Testis (tissue), 3 donors: ENCODE data around the gene ELOA. TPM values are rescaled to one million over a fixed set of nuclear protein-coding genes. Genes with fewer than 3 reads are reported as not detected.
"Not testable (repeated sequence)": the region's sequence is repeated elsewhere in the genome, so short reads cannot be mapped to it uniquely, and the experiment has no call there.

ENCODE experiments used
- DNase-seq: peaks from one replicate; pipeline ENCODE4 v3.0.0-alpha.2; 2019
- H3K27ac ChIP-seq, 2 donors: fragments of 200-600 bp; sonication (generic); one replicate each; pipeline ENCODE4 v1.5.1; 2019
- H3K27me3 ChIP-seq: fragments of 200-600 bp; sonication (generic); one replicate; pipeline ENCODE4 v1.5.1; 2019
- H3K36me3 ChIP-seq: fragments of 200-600 bp; sonication (generic); one replicate; pipeline ENCODE4 v1.5.1; 2017; ENCODE audit warnings: low read depth; ENCODE audit errors: missing control alignments
- H3K4me1 ChIP-seq: fragments of 200-600 bp; sonication (generic); one replicate; pipeline ENCODE4 v1.5.1; 2019
- H3K4me3 ChIP-seq, 2 donors: fragments of 200-600 bp; sonication (generic); one replicate each; pipeline ENCODE4 v1.5.1; 2017 to 2019
- H3K9me3 ChIP-seq: fragments of 200-600 bp; sonication (generic); one replicate; pipeline ENCODE4 v1.5.1; 2017
- CTCF ChIP-seq, 3 experiments: fragments of 450-650 bp in 2 of 3; fragments of 200-600 bp in 1 of 3; sonication (generic) in 1 of 3; IDR thresholded peaks; one replicate each; pipeline ENCODE4 v1.5.1; 2016 to 2019; ENCODE audit warnings: antibody characterized with exemption in 3 of 3, mild to moderate bottlenecking in 2 of 3, moderate library complexity in 1 of 3
- POLR2A ChIP-seq: fragments of 450-650 bp; IDR thresholded peaks from one replicate; pipeline ENCODE4 v1.6.1; 2017; ENCODE audit warnings: antibody characterized with exemption, mild to moderate bottlenecking, moderate library complexity
- WGBS, 2 donors: methylation state at CpG; one replicate each; pipeline ENCODE4 v1.1.5; 2018; 5-methylcytosine and 5-hydroxymethylcytosine counted together
- intact Hi-C: fragments of 100-400 bp; cut with DNase I; formaldehyde crosslinking; loops from one replicate; pipeline ENCODE4 v1.15.1; 2023; ENCODE audit warnings: low total_unique reads
- polyA plus RNA-seq: library from polyadenylated mRNA; stranded (reverse); fragments of 350-450 nt; fragmentation: Illumina TruSeq; extraction: RNeasy Lipid Tissue Mini Kit (QIAGEN cat#74804); gene quantifications from one replicate; pipeline ENCODE4 v1.2.3, GENCODE V29; 2014; ENCODE audit warnings: low read depth, low replicate concordance; ENCODE audit not compliant: insufficient read depth
- total RNA-seq, 2 donors: library from RNA; depleted of rRNA; stranded (reverse); fragments of >200 nt; gene quantifications; one replicate each; pipeline ENCODE4 v1.2.3, GENCODE V29; 2016

Gene ELOA
- total and polyA plus RNA-seq, 3 donors from 2014 or later = 38.7 to 51.3 (median 41.9) TPM

- Histone ChIP-seq H3K27me3 (no peaks in the 10 kb centered on the region), H3K4me1 (peaks cover 12% of the 10 kb centered on the region), H3K36me3 (no peaks in the 10 kb centered on the region), H3K4me3 (no peak overlapping the region), H3K27ac (no peak overlapping the region), H3K9me3 (no peaks in the 10 kb centered on the region)
- WGBS, 2 donors = 15 to 59% methylated on average over 4 to 19 of the region's 19 CpGs
- DNase-seq = no peak
- intact Hi-C loops = no loop called here
- TF ChIP-seq POLR2A = no peak
- TF ChIP-seq CTCF (IDR thresholded peaks at IDR 0.05) = no peak
These were observed 49.1 kb downstream of the ELOA start for GRCh38 chr1:23792151-23792945.

- no peak for DNase-seq
- Histone ChIP-seq H3K4me1 (peaks cover 12% of the 10 kb centered on the region), H3K27ac (no peak overlapping the region), H3K27me3 (no peaks in the 10 kb centered on the region), H3K4me3 (no peak overlapping the region), H3K36me3 (no peaks in the 10 kb centered on the region), H3K9me3 (no peaks in the 10 kb centered on the region)
- TF ChIP-seq CTCF (IDR thresholded peaks at IDR 0.05) (no peak), POLR2A (no peak)
- WGBS, 2 donors = 71 to 73% methylated on average over 11 to 16 of the region's 16 CpGs
- intact Hi-C loops = no loop called here
These were observed 49.9 kb downstream of the ELOA start for GRCh38 chr1:23793018-23793781.

- no peak for DNase-seq
- no peaks in the 10 kb centered on the region for H3K36me3 ChIP-seq
These were observed 50.8 kb downstream of the ELOA start for GRCh38 chr1:23793861-23794731.

GRCh38 chr1:23794732-23795182 is 51.5 kb downstream of the ELOA start:
- H3K4me3 ChIP-seq, H3K9me3 ChIP-seq, H3K36me3 ChIP-seq, H3K27ac ChIP-seq, H3K27me3 ChIP-seq, intact Hi-C loops, DNase-seq: not testable (repeated sequence)
- WGBS, 2 donors = 64 to 77% methylated on average over 7 to 9 of the region's 9 CpGs
- H3K4me1 ChIP-seq = peaks cover 12% of the 10 kb centered on the region

More at GRCh38 chr1:23793861-23794731, 50.8 kb downstream of the ELOA start:
- H3K4me3 ChIP-seq = no peak overlapping the region
- no peaks in the 10 kb centered on the region for H3K27me3 ChIP-seq
- no peak overlapping the region for H3K27ac ChIP-seq
- no peaks in the 10 kb centered on the region for H3K9me3 ChIP-seq
- WGBS, 2 donors = 71 to 79% methylated on average over 12 to 21 of the region's 21 CpGs
- peaks cover 12% of the 10 kb centered on the region for H3K4me1 ChIP-seq
- intact Hi-C loops = no loop called here
- TF ChIP-seq POLR2A (no peak), CTCF (IDR thresholded peaks at IDR 0.05) (no peak)
